OCI-LY3 (cell line): Measurements from ENCODE around the gene MGAT3.

ENCODE experiments used
- H2AFZ ChIP-seq: fragments of 200-600, 300-600 bp; shearing (Covaris generic); 2 replicates; pipeline ENCODE4 v1.6.0; 2014; ENCODE audit warnings: antibody characterized with exemption, low read depth, low read length
- H3K27ac ChIP-seq: fragments of 200-600, 300-600 bp; sonication (generic); 2 replicates; pipeline ENCODE4 v1.5.1; 2014; ENCODE audit warnings: mild to moderate bottlenecking, low read length, moderate library complexity, mixed read lengths
- H3K27me3 ChIP-seq: fragments of 200-600, 300-600 bp; sonication (generic); 2 replicates; pipeline ENCODE4 v1.6.1; 2014; ENCODE audit warnings: low read depth, low read length, mixed read lengths
- H3K36me3 ChIP-seq: fragments of 200-600, 300-600 bp; sonication (generic); replicated peaks from 2 replicates; pipeline ENCODE3; 2014; ENCODE audit warnings: low read depth, low read length, mixed read lengths
- H3K4me1 ChIP-seq: fragments of 300-600, 200-600 bp; sonication (generic); 2 replicates; pipeline ENCODE4 v1.6.1; 2014; ENCODE audit warnings: low read length, mixed read lengths
- H3K4me2 ChIP-seq: fragments of 200-600, 300-600 bp; sonication (generic); 2 replicates; pipeline ENCODE4 v1.6.1; 2014; ENCODE audit warnings: low read length, mixed read lengths
- H3K4me3 ChIP-seq: fragments of 300-600, 200-600 bp; sonication (generic); 2 replicates; pipeline ENCODE4 v1.5.1; 2014; ENCODE audit warnings: antibody characterized with exemption, mild to moderate bottlenecking, low read length, moderate library complexity
- H3K79me2 ChIP-seq: fragments of 300-600, 200-600 bp; shearing (Covaris generic); 2 replicates; pipeline ENCODE4 v1.6.1; 2014; ENCODE audit warnings: mild to moderate bottlenecking, low read length, mixed read lengths
- H3K9ac ChIP-seq: fragments of 300-600, 200-600 bp; shearing (Covaris generic); 2 replicates; pipeline ENCODE4 v1.6.0; 2014; ENCODE audit warnings: mild to moderate bottlenecking, low read length, moderate library complexity
- H3K9me3 ChIP-seq: fragments of 200-600, 300-600 bp; shearing (Covaris generic); 2 replicates; pipeline ENCODE4 v1.6.1; 2014; ENCODE audit warnings: low read length, mixed read lengths; ENCODE audit not compliant: insufficient read depth
- H4K20me1 ChIP-seq: fragments of 200-600, 300-600 bp; sonication (generic); 2 replicates; pipeline ENCODE4 v1.6.1; 2016; ENCODE audit warnings: low read length, mixed read lengths; ENCODE audit not compliant: insufficient read depth
- CTCF ChIP-seq: fragments of 200-600, 300-600 bp; sonication (generic); IDR thresholded peaks from 2 replicates; pipeline ENCODE4 v1.5.1; 2014; ENCODE audit warnings: antibody characterized with exemption, low read length, low read depth
- EZH2phosphoT487 ChIP-seq: fragments of 200-600 bp; shearing (Covaris generic); IDR thresholded peaks from 2 replicates; pipeline ENCODE4 v1.6.1; 2018; ENCODE audit warnings: antibody characterized with exemption, mixed run types, low read depth

MGAT3 gene

GRCh38 chr22:39428597-39429071, 28.2 kb upstream of the MGAT3 start:
- H3K36me3 ChIP-seq = peaks cover 53% of the 10 kb centered on the region
- no peaks in the 10 kb centered on the region for H3K27me3 ChIP-seq
- H2AFZ ChIP-seq = no peak overlapping the region
- H3K9me3 ChIP-seq = no peaks in the 10 kb centered on the region
- no peak overlapping the region for H3K27ac ChIP-seq
- no peaks in the 10 kb centered on the region for H4K20me1 ChIP-seq
- H3K9ac ChIP-seq = no peak overlapping the region
- peaks cover 7% of the 10 kb centered on the region; the same call in 1 of the 2 replicates for H3K4me1 ChIP-seq
- H3K4me3 ChIP-seq = no peak overlapping the region
- no peak for TF ChIP-seq EZH2phosphoT487
- TF ChIP-seq CTCF = no peak
- no peaks in the 10 kb centered on the region for H3K79me2 ChIP-seq
- no peak overlapping the region for H3K4me2 ChIP-seq

GRCh38 chr22:39429186-39429585, 27.6 kb upstream of the MGAT3 start:
- Histone ChIP-seq H3K4me2 (no peak overlapping the region), H3K4me1 (peaks cover 7% of the 10 kb centered on the region; the same call in 1 of the 2 replicates), H3K36me3 (peaks cover 50% of the 10 kb centered on the region), H3K79me2 (no peaks in the 10 kb centered on the region), H3K4me3 (no peak overlapping the region), H2AFZ (no peak overlapping the region), H4K20me1 (no peaks in the 10 kb centered on the region), H3K27ac (no peak overlapping the region), H3K9ac (no peak overlapping the region), H3K9me3 (no peaks in the 10 kb centered on the region), H3K27me3 (no peaks in the 10 kb centered on the region)
- TF ChIP-seq EZH2phosphoT487 = no peak
- TF ChIP-seq CTCF = no peak

- no peaks in the 10 kb centered on the region for H4K20me1 ChIP-seq
- TF ChIP-seq EZH2phosphoT487 = no peak
- no peak for TF ChIP-seq CTCF
- no peak overlapping the region for H3K9ac ChIP-seq
- no peak overlapping the region for H3K27ac ChIP-seq
- H3K9me3 ChIP-seq = no peaks in the 10 kb centered on the region
- H3K27me3 ChIP-seq = no peaks in the 10 kb centered on the region
- H3K36me3 ChIP-seq = peaks cover 51% of the 10 kb centered on the region
- no peaks in the 10 kb centered on the region for H3K79me2 ChIP-seq
- no peak overlapping the region for H3K4me2 ChIP-seq
- peaks cover 7% of the 10 kb centered on the region; the same call in 1 of the 2 replicates for H3K4me1 ChIP-seq
- H2AFZ ChIP-seq = no peak overlapping the region
- no peak overlapping the region for H3K4me3 ChIP-seq
Measured at GRCh38 chr22:39429916-39430575, 26.8 kb upstream of the MGAT3 start.

GRCh38 chr22:39430576-39431150, 26.1 kb upstream of the MGAT3 start:
- H3K4me2 ChIP-seq = no peak overlapping the region
- no peaks in the 10 kb centered on the region for H3K79me2 ChIP-seq
- no peak overlapping the region for H3K4me3 ChIP-seq
- peaks cover 55% of the 10 kb centered on the region for H3K36me3 ChIP-seq
- no peak overlapping the region for H3K27ac ChIP-seq
- H4K20me1 ChIP-seq = no peaks in the 10 kb centered on the region
- H3K4me1 ChIP-seq = peaks cover 7% of the 10 kb centered on the region; the same call in 1 of the 2 replicates
- H3K27me3 ChIP-seq = no peaks in the 10 kb centered on the region
- H3K9me3 ChIP-seq = no peaks in the 10 kb centered on the region
- no peak overlapping the region for H3K9ac ChIP-seq
- no peak overlapping the region for H2AFZ ChIP-seq
- TF ChIP-seq CTCF = no peak
- TF ChIP-seq EZH2phosphoT487 = no peak
